Activated T-cell treated with anti-CD3 and anti-CD28 coated beads, Interleukin-2, amount 50 U/mL, for 1 hour (primary cell): ENCODE measurements around the gene CDKAL1.
"Not testable (repeated sequence)": the region's sequence is repeated elsewhere in the genome, so short reads cannot be mapped to it uniquely, and the experiment has no call there.

Source experiments
- DNase-seq: peaks from one replicate; pipeline ENCODE4 v3.0.0-alpha.2; 2020

CDKAL1 gene

GRCh38 chr6:20751293-20751935, 217.2 kb downstream of the CDKAL1 start:
- no peak for DNase-seq

- no peak for DNase-seq
Measured at GRCh38 chr6:20755631-20756030, 221.4 kb downstream of the CDKAL1 start.

GRCh38 chr6:20756584-20757147, 222.4 kb downstream of the CDKAL1 start:
- DNase-seq: not testable (repeated sequence)

GRCh38 chr6:20757761-20758160, 223.5 kb downstream of the CDKAL1 start:
- DNase-seq: no peak

GRCh38 chr6:20763296-20763695, 229.0 kb downstream of the CDKAL1 start:
- DNase-seq: no peak

- no peak for DNase-seq
Measured at GRCh38 chr6:20769631-20770030, 235.4 kb downstream of the CDKAL1 start.

GRCh38 chr6:20770773-20771172, 236.5 kb downstream of the CDKAL1 start:
- no peak for DNase-seq

- no peak for DNase-seq
Measured at GRCh38 chr6:20771409-20771808, 237.2 kb downstream of the CDKAL1 start.

GRCh38 chr6:20773822-20774221, 239.6 kb downstream of the CDKAL1 start:
- DNase-seq: no peak

GRCh38 chr6:20775981-20776380, 241.7 kb downstream of the CDKAL1 start:
- DNase-seq: no peak

GRCh38 chr6:20777801-20778200, 243.5 kb downstream of the CDKAL1 start:
- no peak for DNase-seq

GRCh38 chr6:20778459-20778858, 244.2 kb downstream of the CDKAL1 start:
- DNase-seq: no peak

GRCh38 chr6:20778912-20779311, 244.7 kb downstream of the CDKAL1 start:
- no peak for DNase-seq

GRCh38 chr6:20789162-20789561, 254.9 kb downstream of the CDKAL1 start:
- no peak for DNase-seq

- DNase-seq: no peak
Measured at GRCh38 chr6:20790032-20790791, 256.0 kb downstream of the CDKAL1 start.

- DNase-seq: no peak
Measured at GRCh38 chr6:20791074-20791473, 256.8 kb downstream of the CDKAL1 start.

GRCh38 chr6:20791944-20792343, 257.7 kb downstream of the CDKAL1 start:
- DNase-seq: no peak

GRCh38 chr6:20793174-20793573, 258.9 kb downstream of the CDKAL1 start:
- DNase-seq: no peak

GRCh38 chr6:20797597-20797996, 263.3 kb downstream of the CDKAL1 start:
- DNase-seq: no peak

- DNase-seq: no peak
Measured at GRCh38 chr6:20800229-20800628, 266.0 kb downstream of the CDKAL1 start.

- DNase-seq: no peak
Measured at GRCh38 chr6:20800653-20801052, 266.4 kb downstream of the CDKAL1 start.

- DNase-seq: no peak
Measured at GRCh38 chr6:20801595-20801994, 267.3 kb downstream of the CDKAL1 start.

GRCh38 chr6:20802596-20802995, 268.3 kb downstream of the CDKAL1 start:
- DNase-seq: no peak

- no peak for DNase-seq
Measured at GRCh38 chr6:20805021-20805420, 270.8 kb downstream of the CDKAL1 start.
